Upper lobe of left lung (tissue), 6 donors: ENCODE data around the gene SVOP. TPM values are rescaled to one million over a fixed set of nuclear protein-coding genes. Genes with fewer than 3 reads are reported as not detected.

Experiments
- ATAC-seq, 2 donors: fragments of 200-7000 bp; cut with Tn5 transposase; one replicate each; pipeline ENCODE4 v1.9.1; 2022; ENCODE audit warnings: mild to moderate bottlenecking in 2 of 2, moderate library complexity in 2 of 2; ENCODE audit not compliant: low FRiP score in 2 of 2
- DNase-seq, 2 donors: peaks; one replicate each; pipeline ENCODE4 v3.0.0-alpha.2; 2019 to 2020
- H3K27ac ChIP-seq, 4 donors: fragments of 200-600 bp; sonication (generic); one replicate each; pipeline ENCODE4 v1.5.1; 2016 to 2019
- H3K27me3 ChIP-seq, 4 donors: fragments of 200-600 bp; sonication (generic); one replicate each; pipeline ENCODE4 v1.5.1; 2017 to 2019
- H3K36me3 ChIP-seq, 4 donors: fragments of 200-600 bp; sonication (generic); one replicate each; pipeline ENCODE4 v1.5.1; 2016 to 2019
- H3K4me1 ChIP-seq, 4 donors: fragments of 200-600 bp; sonication (generic); one replicate each; pipeline ENCODE4 v1.5.1; 2018 to 2019
- H3K4me3 ChIP-seq, 4 donors: fragments of 200-600 bp; sonication (generic); one replicate each; pipeline ENCODE4 v1.5.1; 2017 to 2019; ENCODE audit warnings: mild to moderate bottlenecking in 2 of 4, moderate library complexity in 1 of 4
- H3K9me3 ChIP-seq, 4 donors: fragments of 200-600 bp; sonication (generic); one replicate each; pipeline ENCODE4 v1.5.1; 2018 to 2019
- EP300 ChIP-seq, 4 donors: sonication (generic); formaldehyde crosslinking; IDR thresholded peaks; one replicate each; pipeline ENCODE4 v1.5.1; 2017; ENCODE audit warnings: antibody characterized with exemption in 4 of 4, control low read depth in 2 of 4
- POLR2A ChIP-seq, 4 donors: fragments of 450-650 bp; IDR thresholded peaks; one replicate each; pipeline ENCODE4 v1.5.1; 2016 to 2017; ENCODE audit warnings: antibody characterized with exemption in 4 of 4, mild to moderate bottlenecking in 2 of 4
- POLR2AphosphoS5 ChIP-seq, 2 donors: sonication (generic); formaldehyde crosslinking; IDR thresholded peaks; one replicate each; pipeline ENCODE4 v1.5.1; 2017; ENCODE audit warnings: antibody characterized with exemption in 2 of 2
- WGBS, 2 donors: methylation state at CpG; one replicate each; pipeline ENCODE4 v1.1.5; 2017 to 2018; 5-methylcytosine and 5-hydroxymethylcytosine counted together
- total RNA-seq, 6 donors: library from RNA; depleted of rRNA in 4 of 6; stranded (reverse); fragments of >200 nt in 4 of 6; gene quantifications; one replicate each; pipeline versions ENCODE4 v1.1.0 to v1.2.1, GENCODE V29; 2016 to 2021
- TF ChIP-seq, protein P1 (sequence below), 6 experiments: fragments of 450-650 bp in 4 of 6; fragments of 200-600 bp in 2 of 6; sonication (generic) in 2 of 6; IDR thresholded peaks; one replicate each; pipeline ENCODE4 v1.5.1; 2016 to 2019; ENCODE audit warnings: antibody characterized with exemption in 6 of 6
- donor health status: DM: no; HTN: no; CAD: no; lungs with moderate emphysema.
- donor health status: DM: no; HTN: yes; CAD: no; lungs with severe emphysema.

The SVOP gene
- total RNA-seq, 6 donors from 2014 or later: not detected

DNA sequence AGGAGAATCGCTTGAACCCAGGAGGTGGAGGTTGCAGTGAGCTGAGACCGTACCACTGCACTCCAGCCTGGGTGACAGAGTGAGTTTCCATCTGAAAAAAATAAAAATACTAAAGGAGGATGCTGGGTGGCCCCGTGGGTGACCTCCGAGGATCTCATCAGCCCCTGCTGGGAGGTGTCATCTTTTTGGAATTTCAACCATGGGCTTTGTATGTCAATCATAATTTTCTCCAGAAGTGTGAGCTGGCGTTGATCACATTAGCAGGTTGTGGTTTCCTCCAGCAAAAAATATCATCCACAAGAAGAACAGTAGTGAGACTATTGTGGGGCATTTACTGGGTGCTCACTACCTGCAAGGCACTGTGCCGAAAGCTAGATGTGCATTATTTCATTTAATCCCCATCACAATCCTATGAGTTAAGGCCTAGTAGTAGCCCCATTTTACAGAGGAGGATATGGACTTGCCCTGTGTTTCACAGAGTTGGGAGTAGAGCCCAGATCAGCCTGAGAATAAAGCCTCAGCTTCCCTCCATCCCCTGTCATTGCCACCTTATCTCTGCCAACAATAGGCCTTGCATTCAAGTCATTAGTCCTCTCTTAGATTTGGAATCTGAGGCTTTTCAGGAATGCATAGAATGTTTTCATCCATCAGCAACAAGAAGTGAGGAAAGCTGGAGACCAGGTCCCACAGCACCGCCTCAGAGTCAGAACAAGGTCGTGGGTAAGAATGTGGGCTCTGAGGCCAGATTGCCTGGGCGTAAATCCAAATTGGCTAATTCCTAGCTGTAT, 39.8 kb downstream of the SVOP start:
- H3K4me3 ChIP-seq: no peak overlapping the region
- 63 to 72% methylated on average over 9 of the region's 9 CpGs for WGBS, 2 donors
- H3K36me3 ChIP-seq: no peaks in the 10 kb centered on the region
- no peaks in the 10 kb centered on the region for H3K4me1 ChIP-seq
- H3K27me3 ChIP-seq: no peaks in the 10 kb centered on the region
- TF ChIP-seq POLR2A (IDR thresholded peaks at IDR 0.05) (no peak), POLR2AphosphoS5 (IDR thresholded peaks at IDR 0.05) (no peak), EP300 (IDR thresholded peaks at IDR 0.05) (no peak)
- TF ChIP-seq, protein P1, sequence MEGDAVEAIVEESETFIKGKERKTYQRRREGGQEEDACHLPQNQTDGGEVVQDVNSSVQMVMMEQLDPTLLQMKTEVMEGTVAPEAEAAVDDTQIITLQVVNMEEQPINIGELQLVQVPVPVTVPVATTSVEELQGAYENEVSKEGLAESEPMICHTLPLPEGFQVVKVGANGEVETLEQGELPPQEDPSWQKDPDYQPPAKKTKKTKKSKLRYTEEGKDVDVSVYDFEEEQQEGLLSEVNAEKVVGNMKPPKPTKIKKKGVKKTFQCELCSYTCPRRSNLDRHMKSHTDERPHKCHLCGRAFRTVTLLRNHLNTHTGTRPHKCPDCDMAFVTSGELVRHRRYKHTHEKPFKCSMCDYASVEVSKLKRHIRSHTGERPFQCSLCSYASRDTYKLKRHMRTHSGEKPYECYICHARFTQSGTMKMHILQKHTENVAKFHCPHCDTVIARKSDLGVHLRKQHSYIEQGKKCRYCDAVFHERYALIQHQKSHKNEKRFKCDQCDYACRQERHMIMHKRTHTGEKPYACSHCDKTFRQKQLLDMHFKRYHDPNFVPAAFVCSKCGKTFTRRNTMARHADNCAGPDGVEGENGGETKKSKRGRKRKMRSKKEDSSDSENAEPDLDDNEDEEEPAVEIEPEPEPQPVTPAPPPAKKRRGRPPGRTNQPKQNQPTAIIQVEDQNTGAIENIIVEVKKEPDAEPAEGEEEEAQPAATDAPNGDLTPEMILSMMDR (IDR thresholded peaks at IDR 0.05): no peak
- no peaks in the 10 kb centered on the region for H3K9me3 ChIP-seq
- no peak overlapping the region for H3K27ac ChIP-seq
- ATAC-seq (peak; percentile 21 to 66), DNase-seq (no peak)

DNA sequence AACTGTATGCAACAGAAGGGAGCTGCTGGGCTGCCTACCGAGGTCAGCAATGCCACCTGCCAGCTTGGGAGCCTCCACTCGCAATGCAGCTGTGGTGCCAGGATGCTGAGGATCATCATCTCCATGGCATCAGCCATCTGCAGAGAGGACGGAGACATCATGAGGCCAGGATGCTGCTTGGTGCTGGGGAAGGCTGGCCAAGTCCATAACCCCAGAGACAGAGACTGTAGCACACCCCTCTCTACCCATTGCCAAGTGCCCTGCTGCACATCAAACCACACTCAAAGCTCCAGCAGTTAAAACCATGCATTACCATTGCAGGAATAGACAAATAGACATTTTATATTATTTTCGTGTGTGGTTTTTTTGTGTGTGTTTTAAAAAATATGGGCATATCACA, 43.5 kb downstream of the SVOP start:
- no peaks in the 10 kb centered on the region for H3K27me3 ChIP-seq
- H3K4me1 ChIP-seq: no peaks in the 10 kb centered on the region
- H3K27ac ChIP-seq: no peak overlapping the region
- no peak for ATAC-seq
- DNase-seq: no peak
- TF ChIP-seq EP300 (IDR thresholded peaks at IDR 0.05): no peak
- no peak for TF ChIP-seq POLR2A (IDR thresholded peaks at IDR 0.05)
- no peak for TF ChIP-seq POLR2AphosphoS5 (IDR thresholded peaks at IDR 0.05)
- TF ChIP-seq, protein P1 (IDR thresholded peaks at IDR 0.05): no peak
- no peak overlapping the region for H3K4me3 ChIP-seq
- no peaks in the 10 kb centered on the region for H3K9me3 ChIP-seq
- 65 to 73% methylated on average over 2 to 4 of the region's 4 CpGs for WGBS, 2 donors
- H3K36me3 ChIP-seq: no peaks in the 10 kb centered on the region

DNA sequence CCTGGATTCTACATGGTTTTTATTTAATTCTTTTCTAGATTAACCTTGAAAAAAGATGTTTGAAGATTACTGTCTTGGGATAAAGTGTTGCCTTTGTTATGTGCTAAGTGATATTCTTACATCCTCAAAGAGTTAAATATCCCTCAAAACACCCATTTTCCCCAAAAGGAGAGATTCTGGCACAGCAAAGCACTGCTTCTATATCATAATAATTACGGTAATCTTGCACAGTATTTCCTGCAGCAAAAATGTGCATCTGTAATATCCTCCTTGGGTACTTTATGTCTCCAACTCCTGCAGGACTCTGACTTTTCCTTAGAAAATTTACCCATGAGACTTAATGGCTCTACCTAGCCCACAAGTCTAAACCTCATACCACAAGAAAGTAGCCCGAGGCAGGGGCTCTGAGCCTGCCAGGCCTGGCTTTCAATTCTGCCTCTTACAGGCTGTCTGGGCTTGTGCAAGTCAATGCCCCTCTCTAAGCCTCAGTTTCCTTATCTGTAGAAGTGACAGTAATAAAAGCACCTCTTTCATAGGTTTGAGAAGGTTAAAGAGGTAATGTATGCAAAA, 45.8 kb downstream of the SVOP start:
- no peak for ATAC-seq

DNA sequence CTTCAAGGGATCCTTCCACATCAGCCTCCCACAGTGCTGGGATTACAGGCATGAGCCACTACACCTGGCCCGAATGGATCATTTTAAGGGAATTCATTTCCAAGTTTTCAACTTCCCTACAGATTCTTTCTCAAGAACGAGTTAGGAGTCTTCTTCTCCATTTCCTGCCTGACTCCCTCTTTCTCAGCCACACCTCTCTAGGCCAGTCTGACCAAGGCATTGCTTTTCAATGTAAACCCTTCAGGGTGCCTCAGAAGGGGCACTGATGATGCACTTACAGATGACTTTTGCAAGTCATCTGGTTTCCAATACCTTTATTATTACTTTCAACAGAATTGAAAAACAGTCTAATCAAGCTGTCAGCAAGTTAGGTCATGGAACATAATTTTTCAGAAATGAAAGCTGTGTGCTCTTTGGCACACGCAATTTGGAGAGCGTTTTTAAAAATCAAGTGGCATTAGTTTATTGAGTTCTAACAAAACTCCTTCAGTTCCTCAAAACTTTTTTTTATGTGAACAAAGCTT, 47.2 kb downstream of the SVOP start:
- H3K9me3 ChIP-seq: no peaks in the 10 kb centered on the region
- H3K36me3 ChIP-seq: no peaks in the 10 kb centered on the region
- TF ChIP-seq POLR2AphosphoS5 (IDR thresholded peaks at IDR 0.05): no peak
- TF ChIP-seq, protein P1 (IDR thresholded peaks at IDR 0.05): no peak
- no peak for TF ChIP-seq EP300 (IDR thresholded peaks at IDR 0.05)
- TF ChIP-seq POLR2A (IDR thresholded peaks at IDR 0.05): no peak
- H3K4me1 ChIP-seq: no peaks in the 10 kb centered on the region
- no peak overlapping the region for H3K27ac ChIP-seq
- 46 to 49% methylated on average over 4 of the region's 4 CpGs for WGBS, 2 donors
- H3K27me3 ChIP-seq: no peaks in the 10 kb centered on the region
- H3K4me3 ChIP-seq: no peak overlapping the region
- ATAC-seq (no peak), DNase-seq (no peak)

More for the DNA sequence above, 45.8 kb downstream of the SVOP start:
- Histone ChIP-seq H3K27me3 (no peaks in the 10 kb centered on the region), H3K27ac (no peak overlapping the region), H3K4me1 (no peaks in the 10 kb centered on the region), H3K9me3 (no peaks in the 10 kb centered on the region), H3K4me3 (no peak overlapping the region), H3K36me3 (no peaks in the 10 kb centered on the region)
- TF ChIP-seq POLR2A (IDR thresholded peaks at IDR 0.05) (no peak), POLR2AphosphoS5 (IDR thresholded peaks at IDR 0.05) (no peak), EP300 (IDR thresholded peaks at IDR 0.05) (no peak)
- TF ChIP-seq, protein P1 (IDR thresholded peaks at IDR 0.05): no peak
- no peak for DNase-seq
- WGBS, 2 donors: 68 to 74% methylated on average over 2 of the region's 2 CpGs
